WTC11 (cell line): ENCODE measurements around the gene VCL. TPM values are rescaled to one million over a fixed set of nuclear protein-coding genes. Genes with fewer than 3 reads are reported as not detected.

ENCODE experiments used
- ATAC-seq: fragments of 200-7000 bp; cut with Tn5 transposase; 2 replicates; pipeline ENCODE4 v1.10.0; 2021; ENCODE audit warnings: mild to moderate bottlenecking, moderate library complexity
- CTCF ChIA-PET: fragments of 300-600 bp; sonication (Branson Sonifier 250); formaldehyde crosslinking; loops from one replicate; lab custom pipeline; 2021; ENCODE audit warnings: antibody characterized with exemption; lab: Charles Lee
- POLR2A ChIA-PET: fragments of 350-600 bp; sonication (Branson Sonifier 250); formaldehyde crosslinking; loops from one replicate; lab custom pipeline; 2021; ENCODE audit warnings: antibody characterized with exemption; lab: Charles Lee
- DNase-seq: peaks from one replicate; pipeline ENCODE4 v3.0.0; 2021; ENCODE audit warnings: low spot score
- H3K27ac Mint-ChIP-seq: 2 replicates; pipeline ENCODE4 v1.8.0; 2021; ENCODE audit warnings: mixed read lengths
- H3K27me3 Mint-ChIP-seq: 2 replicates; pipeline ENCODE4 v1.8.0; 2021; ENCODE audit warnings: low read depth, mild to moderate bottlenecking, moderate library complexity, mixed read lengths
- H3K36me3 Mint-ChIP-seq: 2 replicates; pipeline ENCODE4 v1.8.0; 2021; ENCODE audit warnings: mixed read lengths
- H3K4me1 Mint-ChIP-seq: 2 replicates; pipeline ENCODE4 v1.8.0; 2022; ENCODE audit warnings: mixed read lengths
- H3K4me3 Mint-ChIP-seq: 2 replicates; pipeline ENCODE4 v1.8.0; 2021; ENCODE audit warnings: mild to moderate bottlenecking, moderate library complexity, mixed read lengths
- H3K9me3 Mint-ChIP-seq: 2 replicates; pipeline ENCODE4 v1.8.0; 2021; ENCODE audit warnings: mixed read lengths
- AR ChIP-seq: fragments of 250-450 bp; sonication (Bioruptor Pico); IDR thresholded peaks from 2 replicates; pipeline ENCODE4 v1.9.0; 2021; ENCODE audit warnings: mild to moderate bottlenecking
- ATF2 ChIP-seq: sonication (generic); formaldehyde crosslinking; IDR thresholded peaks from 2 replicates; pipeline ENCODE4 v1.8.1; 2022; ENCODE audit warnings: low read depth, missing genetic modification reagents, borderline replicate concordance
- CREM ChIP-seq: sonication (generic); formaldehyde crosslinking; IDR thresholded peaks from 2 replicates; pipeline ENCODE4 v1.8.1; 2022; ENCODE audit warnings: mild to moderate bottlenecking, missing genetic modification reagents, moderate library complexity
- ESRRA ChIP-seq: sonication (generic); formaldehyde crosslinking; IDR thresholded peaks from 2 replicates; pipeline ENCODE4 v1.8.1; 2022; ENCODE audit warnings: mild to moderate bottlenecking, missing genetic modification reagents, borderline replicate concordance
- FOXK1 ChIP-seq: sonication (generic); formaldehyde crosslinking; IDR thresholded peaks from 2 replicates; pipeline ENCODE4 v1.8.0; 2022; ENCODE audit warnings: mild to moderate bottlenecking, moderate library complexity, missing genetic modification reagents
- HMGA2 ChIP-seq: fragments of 250-450 bp; sonication (Bioruptor Pico); IDR thresholded peaks from 2 replicates; pipeline ENCODE4 v1.4.0; 2021; ENCODE audit warnings: mild to moderate bottlenecking, moderate library complexity
- HMGXB4 ChIP-seq: sonication (generic); formaldehyde crosslinking; IDR thresholded peaks from 2 replicates; pipeline ENCODE4 v1.8.1; 2023; ENCODE audit warnings: mild to moderate bottlenecking, moderate library complexity, missing genetic modification reagents
- IRF2 ChIP-seq: sonication (generic); formaldehyde crosslinking; IDR thresholded peaks from 2 replicates; pipeline ENCODE4 v1.8.0; 2022; ENCODE audit warnings: low read depth, missing genetic modification reagents, borderline replicate concordance
- PRRX2 ChIP-seq: fragments of 250-450 bp; sonication (Bioruptor Pico); IDR thresholded peaks from 2 replicates; pipeline ENCODE4 v1.8.0; 2021; ENCODE audit warnings: mild to moderate bottlenecking
- RORB ChIP-seq: fragments of 250-450 bp; sonication (Bioruptor Pico); IDR thresholded peaks from 2 replicates; pipeline ENCODE4 v1.9.0; 2021; ENCODE audit warnings: mild to moderate bottlenecking
- SMAD3 ChIP-seq: sonication (generic); formaldehyde crosslinking; IDR thresholded peaks from 2 replicates; pipeline ENCODE4 v1.8.0; 2022; ENCODE audit warnings: missing genetic modification reagents, mild to moderate bottlenecking, borderline replicate concordance
- SP1 ChIP-seq: sonication (generic); formaldehyde crosslinking; conservative IDR thresholded peaks from 2 replicates; pipeline ENCODE4 v1.8.1; 2022; ENCODE audit warnings: missing genetic modification reagents
- TEAD4 ChIP-seq: sonication (generic); formaldehyde crosslinking; IDR thresholded peaks from 2 replicates; pipeline ENCODE4 v1.8.0; 2022; ENCODE audit warnings: mild to moderate bottlenecking, missing genetic modification reagents
- TP53 ChIP-seq: sonication (generic); formaldehyde crosslinking; IDR thresholded peaks from 2 replicates; pipeline ENCODE4 v1.8.1; 2023; ENCODE audit warnings: mild to moderate bottlenecking, missing genetic modification reagents
- ZNF671 ChIP-seq: fragments of 250-450 bp; sonication (Bioruptor Pico); IDR thresholded peaks from 2 replicates; pipeline ENCODE4 v1.8.0; 2021; ENCODE audit warnings: mild to moderate bottlenecking
- total RNA-seq: library from RNA; stranded (reverse); gene quantifications from 3 replicates; pipeline ENCODE4 v1.2.3, GENCODE V29; 2021

Gene VCL
- total RNA-seq, 1 experiment from 2014 or later, result 225 TPM

GRCh38 chr10:73998623-73998928 is 660 bp downstream of the VCL start (continued):
- TF ChIP-seq RORB (CRISPR knock-in tag) (no peak), AR (CRISPR knock-in tag) (peak; percentile 7; the same call in 1 of the 2 replicates), ZNF671 (CRISPR knock-in tag) (peak; percentile 38; the same call in 1 of the 2 replicates)

GRCh38 chr10:73998929-73999691 is 1.2 kb downstream of the VCL start:
- CTCF ChIA-PET, result interaction anchor here (0.6 to 4.5 kb wide), 12 partner anchors 27 to 119 kb away, joined by 3 to 33 read pairs (median 8); no protein-coding TSS in a partner anchor
- DNase-seq (peak; percentile 68), ATAC-seq (peak; percentile 23)
- peaks cover 2% of the 10 kb centered on the region; the same call in 1 of the 2 replicates for H3K27me3 Mint-ChIP-seq
- peaks cover 46% of the 10 kb centered on the region for H3K4me1 Mint-ChIP-seq
- peak overlapping the region; percentile 98 for H3K27ac Mint-ChIP-seq
- POLR2A ChIA-PET, result interaction anchor here (0.7 to 9.2 kb wide), 12 partner anchors 13 to 641 kb away, joined by 3 to 140 read pairs (median 5); partner anchors contain the start of genes ADK and AP3M1
- H3K9me3 Mint-ChIP-seq, result no peaks in the 10 kb centered on the region
- peak overlapping the region; percentile 98 for H3K4me3 Mint-ChIP-seq
- TF ChIP-seq AR (CRISPR knock-in tag), result 0 out of 2 replicates have a peak, but pooled peaks have one; percentile 5
- TF ChIP-seq IRF2 (CRISPR knock-in tag), result no peak
- TF ChIP-seq CREM (CRISPR knock-in tag), result no peak
- TF ChIP-seq PRRX2, result 0 out of 2 replicates have a peak, but pooled peaks have one; percentile 35
- 0 out of 2 replicates have a peak, but pooled peaks have one; percentile 6 for TF ChIP-seq ZNF671 (CRISPR knock-in tag)
- TF ChIP-seq TP53 (CRISPR knock-in tag), result no peak
- 0 out of 2 replicates have a peak, but pooled peaks have one; percentile 18 for TF ChIP-seq HMGXB4 (CRISPR knock-in tag)
- TF ChIP-seq HMGA2 (CRISPR knock-in tag), result no peak
- TF ChIP-seq FOXK1 (CRISPR knock-in tag), result no peak
- peak; percentile 26; the same call in 1 of the 2 replicates for TF ChIP-seq SP1 (CRISPR knock-in tag)
- TF ChIP-seq ESRRA (CRISPR knock-in tag), result no peak
- no peak for TF ChIP-seq ATF2 (CRISPR knock-in tag)
- peak; percentile 68; the same call in 1 of the 2 replicates for TF ChIP-seq SMAD3 (CRISPR knock-in tag)
- no peak for TF ChIP-seq TEAD4 (CRISPR knock-in tag)
- peaks cover 44% of the 10 kb centered on the region for H3K36me3 Mint-ChIP-seq
